Measurements from ENCODE around the gene SLC25A34.

GRCh38 chr1:15739745-15740144 lies 3.7 kb downstream of the SLC25A34 start:
- TF ChIP-seq POLR2AphosphoS5 (IDR thresholded peaks at IDR 0.05) (no peak), POLR2A (IDR thresholded peaks at IDR 0.05) (no peak), EP300 (IDR thresholded peaks at IDR 0.05; ENCODE audit: low read depth) (no peak)
- TF ChIP-seq, protein P1, sequence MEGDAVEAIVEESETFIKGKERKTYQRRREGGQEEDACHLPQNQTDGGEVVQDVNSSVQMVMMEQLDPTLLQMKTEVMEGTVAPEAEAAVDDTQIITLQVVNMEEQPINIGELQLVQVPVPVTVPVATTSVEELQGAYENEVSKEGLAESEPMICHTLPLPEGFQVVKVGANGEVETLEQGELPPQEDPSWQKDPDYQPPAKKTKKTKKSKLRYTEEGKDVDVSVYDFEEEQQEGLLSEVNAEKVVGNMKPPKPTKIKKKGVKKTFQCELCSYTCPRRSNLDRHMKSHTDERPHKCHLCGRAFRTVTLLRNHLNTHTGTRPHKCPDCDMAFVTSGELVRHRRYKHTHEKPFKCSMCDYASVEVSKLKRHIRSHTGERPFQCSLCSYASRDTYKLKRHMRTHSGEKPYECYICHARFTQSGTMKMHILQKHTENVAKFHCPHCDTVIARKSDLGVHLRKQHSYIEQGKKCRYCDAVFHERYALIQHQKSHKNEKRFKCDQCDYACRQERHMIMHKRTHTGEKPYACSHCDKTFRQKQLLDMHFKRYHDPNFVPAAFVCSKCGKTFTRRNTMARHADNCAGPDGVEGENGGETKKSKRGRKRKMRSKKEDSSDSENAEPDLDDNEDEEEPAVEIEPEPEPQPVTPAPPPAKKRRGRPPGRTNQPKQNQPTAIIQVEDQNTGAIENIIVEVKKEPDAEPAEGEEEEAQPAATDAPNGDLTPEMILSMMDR (IDR thresholded peaks at IDR 0.05) = no peak
